Nephron progenitor cell (in vitro differentiated cells): Measurements from ENCODE around the gene SPINK7.
"Not testable (repeated sequence)": the region's sequence is repeated elsewhere in the genome, so short reads cannot be mapped to it uniquely, and the experiment has no call there.

Source experiments
- DNase-seq: peaks from one replicate; pipeline ENCODE4 v3.0.0; 2021
- H3K27ac Mint-ChIP-seq: 2 replicates; pipeline ENCODE4 v1.8.0; 2021; ENCODE audit warnings: mild to moderate bottlenecking, moderate library complexity, mixed read lengths
- H3K27me3 Mint-ChIP-seq: 2 replicates; pipeline ENCODE4 v1.8.0; 2021; ENCODE audit warnings: mild to moderate bottlenecking, low read depth, mixed read lengths; ENCODE audit not compliant: poor library complexity
- H3K36me3 Mint-ChIP-seq: 2 replicates; pipeline ENCODE4 v1.8.0; 2021; ENCODE audit warnings: low read depth, mixed read lengths
- H3K4me1 Mint-ChIP-seq: 2 replicates; pipeline ENCODE4 v1.8.0; 2021; ENCODE audit warnings: mixed read lengths
- H3K4me3 Mint-ChIP-seq: 2 replicates; pipeline ENCODE4 v1.8.0; 2021; ENCODE audit warnings: mild to moderate bottlenecking, moderate library complexity, mixed read lengths
- H3K9me3 Mint-ChIP-seq: 2 replicates; pipeline ENCODE4 v1.8.0; 2021; ENCODE audit warnings: mild to moderate bottlenecking, moderate library complexity, mixed read lengths
- CTCF ChIP-seq: fragments of 200-600 bp; sonication (generic); IDR thresholded peaks from 2 replicates; pipeline ENCODE4 v1.5.0; 2021; ENCODE audit warnings: antibody characterized with exemption

SPINK7 gene

DNA sequence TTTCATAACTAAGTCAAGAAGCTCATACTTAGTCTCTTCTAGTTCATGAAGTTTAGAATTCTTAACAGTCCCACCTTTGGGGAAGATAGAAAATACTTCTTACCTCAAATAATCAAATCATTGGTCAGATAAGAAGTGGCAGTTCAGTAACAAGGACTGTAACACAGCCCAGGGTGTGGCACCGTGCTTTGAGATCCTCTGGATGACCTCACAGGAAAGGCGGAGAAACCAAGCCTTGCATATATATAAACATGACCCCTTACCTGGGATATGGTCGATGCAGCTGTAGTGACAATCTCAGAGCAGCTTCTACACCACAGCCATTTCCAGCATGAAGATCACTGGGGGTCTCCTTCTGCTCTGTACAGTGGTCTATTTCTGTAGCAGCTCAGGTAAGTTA lies at the start of gene SPINK7:
TSS of gene SPINK7 (plus strand) at position 271 of the 400 bp plus-strand sequence. CDS start at position 332, 61 bp downstream.
- TF ChIP-seq CTCF = no peak
- Mint-ChIP-seq H3K27ac (no peak within 1 kb of the TSS), H3K27me3 (no peaks in the 10 kb centered on the region), H3K4me1 (peaks cover 3% of the 10 kb centered on the region), H3K9me3 (peaks cover 19% of the 10 kb centered on the region), H3K36me3 (peaks cover 14% of the 10 kb centered on the region), H3K4me3 (no peak within 1 kb of the TSS)
- DNase-seq = no peak

DNA sequence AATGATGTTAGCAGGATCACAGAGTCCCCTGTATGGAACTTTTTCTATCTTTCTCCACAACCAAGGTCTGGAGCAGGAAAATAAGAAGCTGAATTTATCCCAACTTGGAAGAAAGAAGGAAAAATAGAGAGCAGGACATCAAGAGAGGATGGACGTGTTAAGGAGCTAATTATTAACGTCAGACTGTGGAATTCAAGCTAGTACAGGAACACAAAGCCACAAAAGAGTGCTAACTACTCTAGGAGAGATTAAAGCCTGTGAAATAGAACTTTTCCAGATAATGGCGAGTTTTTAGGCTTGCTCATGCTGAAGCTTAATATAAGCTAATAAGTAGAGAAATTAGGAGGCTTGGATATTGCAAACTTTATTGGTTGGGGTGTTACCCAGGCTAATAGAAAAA lies 44.3 kb upstream of the SPINK7 start:
- Mint-ChIP-seq H3K27ac (no peak overlapping the region), H3K9me3 (peaks cover 13% of the 10 kb centered on the region), H3K36me3 (no peaks in the 10 kb centered on the region), H3K27me3 (no peaks in the 10 kb centered on the region), H3K4me3 (no peak overlapping the region), H3K4me1 (no peaks in the 10 kb centered on the region)
- TF ChIP-seq CTCF = no peak
- DNase-seq = no peak

GRCh38 chr5:148268566-148268965 lies 43.7 kb upstream of the SPINK7 start, which contains the start of gene SPINK13:
Gene SPINK13, plus strand, starts transcription at chr5:148268794. Its CDS starts 1,279 bp downstream, at chr5:148270073.
- DNase-seq = no peak
- no peaks in the 10 kb centered on the region for H3K27me3 Mint-ChIP-seq
- no peaks in the 10 kb centered on the region for H3K4me1 Mint-ChIP-seq
- no peak within 1 kb of the TSS for H3K4me3 Mint-ChIP-seq
- no peak within 1 kb of the TSS for H3K27ac Mint-ChIP-seq
- no peaks in the 10 kb centered on the region for H3K36me3 Mint-ChIP-seq
- H3K9me3 Mint-ChIP-seq = peaks cover 12% of the 10 kb centered on the region
- TF ChIP-seq CTCF = no peak

DNA sequence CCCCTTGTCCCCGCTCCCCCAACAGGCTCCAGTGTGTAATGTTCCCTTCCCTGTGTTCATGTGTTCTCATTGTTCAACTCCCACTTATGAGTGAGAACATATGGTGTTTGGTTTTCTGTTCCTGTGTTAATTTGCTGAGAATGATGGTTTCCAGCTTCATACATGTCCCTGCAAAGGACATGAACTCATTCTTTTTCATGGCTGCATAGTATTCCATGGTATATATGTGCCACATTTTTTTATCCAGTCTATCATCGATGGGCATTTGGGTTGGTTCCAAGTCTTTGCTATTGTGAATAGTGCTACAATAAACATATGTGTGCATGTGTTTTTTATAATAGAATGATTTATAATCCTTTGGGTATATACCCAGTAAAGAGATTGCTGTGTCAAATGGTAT lies 37.1 kb upstream of the SPINK7 start:
- H3K27ac Mint-ChIP-seq, H3K4me3 Mint-ChIP-seq, H3K27me3 Mint-ChIP-seq, DNase-seq, H3K4me1 Mint-ChIP-seq: not testable (repeated sequence)
- Mint-ChIP-seq H3K9me3 (peaks cover 46% of the 10 kb centered on the region), H3K36me3 (peaks cover 22% of the 10 kb centered on the region)

- Mint-ChIP-seq H3K9me3 (peaks cover 57% of the 10 kb centered on the region), H3K27me3 (peaks cover 12% of the 10 kb centered on the region), H3K4me1 (peaks cover 14% of the 10 kb centered on the region), H3K36me3 (peaks cover 36% of the 10 kb centered on the region)
- H3K4me3 Mint-ChIP-seq, H3K27ac Mint-ChIP-seq: not testable (repeated sequence)
- peak; percentile 23 for DNase-seq
Measured at GRCh38 chr5:148280893-148281292, 31.3 kb upstream of the SPINK7 start.

GRCh38 chr5:148281336-148281735 lies 30.9 kb upstream of the SPINK7 start:
- peaks cover 14% of the 10 kb centered on the region for H3K4me1 Mint-ChIP-seq
- H3K27ac Mint-ChIP-seq, H3K4me3 Mint-ChIP-seq, DNase-seq: not testable (repeated sequence)
- peaks cover 53% of the 10 kb centered on the region for H3K9me3 Mint-ChIP-seq
- peaks cover 12% of the 10 kb centered on the region for H3K27me3 Mint-ChIP-seq
- H3K36me3 Mint-ChIP-seq = peaks cover 36% of the 10 kb centered on the region

- TF ChIP-seq CTCF = peak; percentile 42
- H3K4me3 Mint-ChIP-seq = no peak overlapping the region
- no peaks in the 10 kb centered on the region for H3K36me3 Mint-ChIP-seq
- H3K9me3 Mint-ChIP-seq = no peaks in the 10 kb centered on the region
- no peak for DNase-seq
- H3K4me1 Mint-ChIP-seq = no peaks in the 10 kb centered on the region
- H3K27me3 Mint-ChIP-seq = no peaks in the 10 kb centered on the region
- H3K27ac Mint-ChIP-seq = no peak overlapping the region
Measured at GRCh38 chr5:148290271-148291195, 21.7 kb upstream of the SPINK7 start.
